ENCODE results near the gene ATP1A3.

ATP1A3 gene

GRCh38 chr19:41928754-41929535, 65.1 kb downstream of the ATP1A3 start:
- no peak for DNase-seq (ENCODE audit: low read depth)

- no peak for DNase-seq (ENCODE audit: low read depth)
These were observed 65.8 kb downstream of the ATP1A3 start, which contains the start of gene ERFL for GRCh38 chr19:41928221-41928683. ERFL (minus strand) TSS chr19:41928449; CDS start chr19:41912919, 15,530 bp downstream.

GRCh38 chr19:41927497-41928192, 66.4 kb downstream of the ATP1A3 start:
- DNase-seq (ENCODE audit: low read depth): no peak

- no peak for DNase-seq (ENCODE audit: low read depth)
These were observed 67.1 kb downstream of the ATP1A3 start for GRCh38 chr19:41926763-41927496.

GRCh38 chr19:41926028-41926762, 67.8 kb downstream of the ATP1A3 start:
- no peak for DNase-seq (ENCODE audit: low read depth)

GRCh38 chr19:41925208-41926003, 68.6 kb downstream of the ATP1A3 start:
- no peak for DNase-seq (ENCODE audit: low read depth)

GRCh38 chr19:41924151-41925145, 69.6 kb downstream of the ATP1A3 start:
- no peak for DNase-seq (ENCODE audit: low read depth)

- no peak for DNase-seq (ENCODE audit: low read depth)
These were observed 70.8 kb downstream of the ATP1A3 start for GRCh38 chr19:41923045-41923788.

- DNase-seq (ENCODE audit: low read depth): no peak
These were observed 71.4 kb downstream of the ATP1A3 start for GRCh38 chr19:41922585-41922984.

- no peak for DNase-seq (ENCODE audit: low read depth)
These were observed 72.2 kb downstream of the ATP1A3 start for GRCh38 chr19:41921577-41922576.

GRCh38 chr19:41920882-41921576, 73.0 kb downstream of the ATP1A3 start:
- DNase-seq (ENCODE audit: low read depth): no peak

- DNase-seq (ENCODE audit: low read depth): no peak
These were observed 73.9 kb downstream of the ATP1A3 start for GRCh38 chr19:41919948-41920712.

- DNase-seq (ENCODE audit: low read depth): no peak
These were observed 75.3 kb downstream of the ATP1A3 start for GRCh38 chr19:41918653-41919244.

GRCh38 chr19:41918095-41918494, 75.9 kb downstream of the ATP1A3 start:
- DNase-seq (ENCODE audit: low read depth): no peak

- no peak for DNase-seq (ENCODE audit: low read depth)
These were observed 76.4 kb downstream of the ATP1A3 start for GRCh38 chr19:41917676-41918075.

All from CMK (cell line).